Trophoblast cell (in vitro differentiated cells and primary cell): ENCODE data around the gene CABP1.
A peak's percentile ranks its signal among the peaks of the same experiment; 100 is the strongest.
"Not testable (repeated sequence)": the region's sequence is repeated elsewhere in the genome, so short reads cannot be mapped to it uniquely, and the experiment has no call there.

ENCODE experiments used
- DNase-seq, 2 donors: peaks; one replicate each; pipeline ENCODE4 v3.0.0-alpha.2; 2016
- H2AFZ ChIP-seq: 2 replicates; pipeline ENCODE4 v1.6.1; 2013; ENCODE audit warnings: low read length, moderate library complexity, mild to moderate bottlenecking; ENCODE audit not compliant: insufficient read depth, poor library complexity
- H2AK5ac ChIP-seq: 2 replicates; pipeline ENCODE4 v1.6.1; 2013; ENCODE audit warnings: mild to moderate bottlenecking, low read length
- H2BK120ac ChIP-seq: 2 replicates; pipeline ENCODE4 v1.6.1; 2013; ENCODE audit warnings: low read length, mild to moderate bottlenecking, moderate library complexity; ENCODE audit not compliant: insufficient read depth, poor library complexity
- H2BK12ac ChIP-seq: 2 replicates; pipeline ENCODE4 v1.6.1; 2013; ENCODE audit warnings: mild to moderate bottlenecking, low read length, moderate library complexity
- H2BK5ac ChIP-seq: 2 replicates; pipeline ENCODE4 v1.6.1; 2013; ENCODE audit warnings: low read length, low read depth, moderate library complexity, mild to moderate bottlenecking; ENCODE audit not compliant: poor library complexity
- H3K14ac ChIP-seq: 2 replicates; pipeline ENCODE4 v1.6.1; 2013; ENCODE audit warnings: mild to moderate bottlenecking, low read length
- H3K18ac ChIP-seq: 2 replicates; pipeline ENCODE4 v1.6.1; 2013; ENCODE audit warnings: mild to moderate bottlenecking, low read length
- H3K23ac ChIP-seq: 2 replicates; pipeline ENCODE4 v1.6.1; 2013; ENCODE audit warnings: low read length
- H3K27ac ChIP-seq: 2 replicates; pipeline ENCODE4 v1.5.1; 2013; ENCODE audit warnings: low read depth, mild to moderate bottlenecking, inconsistent platforms, low read length, moderate library complexity
- H3K27me3 ChIP-seq: 2 replicates; pipeline ENCODE4 v1.6.1; 2013; ENCODE audit warnings: inconsistent platforms, mild to moderate bottlenecking, low read length, moderate library complexity; ENCODE audit not compliant: insufficient read depth
- H3K36me3 ChIP-seq, 2 experiments: 1 replicate in 1 of 2; 2 replicates in 1 of 2; pipeline ENCODE4 v1.6.1; 2013; ENCODE audit warnings: low read length in 2 of 2, mild to moderate bottlenecking in 2 of 2, moderate library complexity in 1 of 2; ENCODE audit not compliant: insufficient read depth in 2 of 2, control insufficient read depth in 1 of 2
- H3K4ac ChIP-seq: 2 replicates; pipeline ENCODE4 v1.6.1; 2013; ENCODE audit warnings: low read depth, mild to moderate bottlenecking, low read length, moderate library complexity
- H3K4me1 ChIP-seq, 2 experiments: 1 replicate in 1 of 2; 2 replicates in 1 of 2; pipeline ENCODE4 v1.6.1; 2013; ENCODE audit warnings: low read length in 2 of 2, mild to moderate bottlenecking in 2 of 2, moderate library complexity in 1 of 2; ENCODE audit not compliant: insufficient read depth in 2 of 2, control insufficient read depth in 1 of 2
- H3K4me2 ChIP-seq: 2 replicates; pipeline ENCODE4 v1.6.1; 2013; ENCODE audit warnings: inconsistent platforms, mild to moderate bottlenecking, low read length, moderate library complexity
- H3K4me3 ChIP-seq: 2 replicates; pipeline ENCODE4 v1.5.1; 2013; ENCODE audit warnings: mild to moderate bottlenecking, low read depth, low read length, inconsistent platforms
- H3K79me1 ChIP-seq: one replicate; pipeline ENCODE4 v1.6.1; 2013; ENCODE audit warnings: low read length
- H3K79me2 ChIP-seq: 2 replicates; pipeline ENCODE4 v1.6.1; 2013; ENCODE audit warnings: low read length, mild to moderate bottlenecking; ENCODE audit not compliant: control insufficient read depth, insufficient read depth, poor library complexity
- H3K9ac ChIP-seq: 2 replicates; pipeline ENCODE4 v1.6.1; 2013; ENCODE audit warnings: mild to moderate bottlenecking, low read length
- H3K9me3 ChIP-seq: 2 replicates; pipeline ENCODE4 v1.6.1; 2013; ENCODE audit warnings: low read depth, mild to moderate bottlenecking, control low read depth, inconsistent platforms, low read length; ENCODE audit not compliant: insufficient read depth
- H4K12ac ChIP-seq: 2 replicates; pipeline ENCODE4 v1.6.1; 2013; ENCODE audit warnings: low read depth, mild to moderate bottlenecking, low read length, moderate library complexity
- H4K8ac ChIP-seq: 2 replicates; pipeline ENCODE4 v1.6.1; 2013; ENCODE audit warnings: low read depth, mild to moderate bottlenecking, low read length, moderate library complexity
- H4K91ac ChIP-seq: one replicate; pipeline ENCODE4 v1.6.1; 2013; ENCODE audit warnings: low read depth, mild to moderate bottlenecking, low read length, moderate library complexity
- WGBS: extraction: QIAGEN DNeasy Blood & Tissue Kit; methylation state at CpG from one replicate; pipeline ENCODE4 v1.1.7; 2013; ENCODE audit warnings: missing lambda C conversion rate; ENCODE audit not compliant: insufficient read length, insufficient coverage; ENCODE audit errors: extremely low coverage; 5-methylcytosine and 5-hydroxymethylcytosine counted together

Gene CABP1

GRCh38 chr12:120597861-120598260, 42.6 kb upstream of the CABP1 start:
- no peak overlapping the region for H2BK5ac ChIP-seq
- no peak overlapping the region for H3K4ac ChIP-seq
- no peak for DNase-seq
- H3K36me3 ChIP-seq: no peaks in the 10 kb centered on the region
- peak overlapping the region; percentile 21 for H3K23ac ChIP-seq
- H3K14ac ChIP-seq: no peak overlapping the region
- H3K9ac ChIP-seq: no peak overlapping the region
- H3K4me1 ChIP-seq: no peaks in the 10 kb centered on the region
- no peak overlapping the region for H3K27ac ChIP-seq
- no peak overlapping the region for H2BK12ac ChIP-seq
- no peak overlapping the region for H3K4me3 ChIP-seq
- no peak overlapping the region for H4K91ac ChIP-seq
- no CpG with 5 or more reads among the region's 3 CpGs for WGBS
- no peaks in the 10 kb centered on the region for H3K27me3 ChIP-seq
- H3K18ac ChIP-seq: no peak overlapping the region
- no peak overlapping the region for H2BK120ac ChIP-seq
- H2AK5ac ChIP-seq: no peak overlapping the region
- no peaks in the 10 kb centered on the region for H3K79me2 ChIP-seq
- H3K9me3 ChIP-seq: peaks cover 2% of the 10 kb centered on the region
- no peak overlapping the region for H4K12ac ChIP-seq
- no peaks in the 10 kb centered on the region for H3K79me1 ChIP-seq
- no peak overlapping the region for H2AFZ ChIP-seq
- H4K8ac ChIP-seq: no peak overlapping the region
- no peak overlapping the region for H3K4me2 ChIP-seq

GRCh38 chr12:120598674-120599463, 41.6 kb upstream of the CABP1 start:
- H4K91ac ChIP-seq: no peak overlapping the region
- no peak overlapping the region for H2AK5ac ChIP-seq
- H3K27me3 ChIP-seq: no peaks in the 10 kb centered on the region
- no peak overlapping the region for H4K12ac ChIP-seq
- peak; percentile 8 to 34 for DNase-seq
- peaks cover 2% of the 10 kb centered on the region for H3K9me3 ChIP-seq
- no peaks in the 10 kb centered on the region for H3K36me3 ChIP-seq
- H2BK5ac ChIP-seq: no peak overlapping the region
- no peak overlapping the region for H3K14ac ChIP-seq
- no peak overlapping the region for H3K9ac ChIP-seq
- H3K4me3 ChIP-seq: no peak overlapping the region
- H3K79me1 ChIP-seq: no peaks in the 10 kb centered on the region
- no peaks in the 10 kb centered on the region for H3K79me2 ChIP-seq
- H2BK120ac ChIP-seq: no peak overlapping the region
- H2BK12ac ChIP-seq: no peak overlapping the region
- H3K18ac ChIP-seq: no peak overlapping the region
- no peak overlapping the region for H4K8ac ChIP-seq
- no peak overlapping the region for H2AFZ ChIP-seq
- no peak overlapping the region for H3K27ac ChIP-seq
- H3K4me1 ChIP-seq: no peaks in the 10 kb centered on the region
- WGBS: no CpG with 5 or more reads among the region's 13 CpGs
- H3K23ac ChIP-seq: no peak overlapping the region
- H3K4ac ChIP-seq: no peak overlapping the region
- H3K4me2 ChIP-seq: no peak overlapping the region

GRCh38 chr12:120599672-120600552, 40.5 kb upstream of the CABP1 start:
- Histone ChIP-seq H3K79me2 (no peaks in the 10 kb centered on the region), H3K79me1 (no peaks in the 10 kb centered on the region), H4K12ac (no peak overlapping the region), H3K18ac (no peak overlapping the region), H3K4me1 (no peaks in the 10 kb centered on the region), H2BK12ac (no peak overlapping the region), H3K4ac (no peak overlapping the region), H3K23ac (no peak overlapping the region), H2BK5ac (no peak overlapping the region), H4K91ac (no peak overlapping the region), H3K4me3 (no peak overlapping the region), H3K27ac (no peak overlapping the region), H2AK5ac (no peak overlapping the region), H3K4me2 (no peak overlapping the region), H3K14ac (no peak overlapping the region), H3K36me3 (no peaks in the 10 kb centered on the region), H2AFZ (no peak overlapping the region), H2BK120ac (no peak overlapping the region), H3K9ac (no peak overlapping the region), H3K9me3 (peaks cover 3% of the 10 kb centered on the region), H4K8ac (no peak overlapping the region), H3K27me3 (no peaks in the 10 kb centered on the region)
- DNase-seq: no peak
- WGBS: no CpG with 5 or more reads among the region's 23 CpGs

- not testable (repeated sequence) for H4K8ac ChIP-seq, H2BK12ac ChIP-seq, H2AFZ ChIP-seq, H3K9me3 ChIP-seq, H3K79me1 ChIP-seq, H3K9ac ChIP-seq, H3K4me2 ChIP-seq, H2AK5ac ChIP-seq, H2BK120ac ChIP-seq, H3K18ac ChIP-seq, H3K27ac ChIP-seq, H3K36me3 ChIP-seq, H3K4me1 ChIP-seq, H4K91ac ChIP-seq, H4K12ac ChIP-seq, H3K27me3 ChIP-seq, H2BK5ac ChIP-seq, H3K4me3 ChIP-seq, H3K23ac ChIP-seq, H3K4ac ChIP-seq, H3K79me2 ChIP-seq, H3K14ac ChIP-seq
- no CpG with 5 or more reads among the region's 5 CpGs for WGBS
- peak in 1 of 2 donors; percentile 15 for DNase-seq
These were observed 38.0 kb upstream of the CABP1 start for GRCh38 chr12:120602416-120602815.
